UCSD-AML1 (cell line): Measurements from ENCODE around the gene SELENON.

Source experiments
- DNase-seq: peaks from one replicate; lab custom pipeline; 2025; ENCODE audit not compliant: unreplicated experiment; lab: John Stamatoyannopoulos, UW

The SELENON gene

GRCh38 chr1:25808481-25809244, 8.7 kb downstream of the SELENON start:
- no peak for DNase-seq

- peak; percentile 85 for DNase-seq
Measured at GRCh38 chr1:25809283-25809926, 9.4 kb downstream of the SELENON start.

- peak; percentile 83 for DNase-seq
Measured at GRCh38 chr1:25809929-25810328, 9.9 kb downstream of the SELENON start.

DNA sequence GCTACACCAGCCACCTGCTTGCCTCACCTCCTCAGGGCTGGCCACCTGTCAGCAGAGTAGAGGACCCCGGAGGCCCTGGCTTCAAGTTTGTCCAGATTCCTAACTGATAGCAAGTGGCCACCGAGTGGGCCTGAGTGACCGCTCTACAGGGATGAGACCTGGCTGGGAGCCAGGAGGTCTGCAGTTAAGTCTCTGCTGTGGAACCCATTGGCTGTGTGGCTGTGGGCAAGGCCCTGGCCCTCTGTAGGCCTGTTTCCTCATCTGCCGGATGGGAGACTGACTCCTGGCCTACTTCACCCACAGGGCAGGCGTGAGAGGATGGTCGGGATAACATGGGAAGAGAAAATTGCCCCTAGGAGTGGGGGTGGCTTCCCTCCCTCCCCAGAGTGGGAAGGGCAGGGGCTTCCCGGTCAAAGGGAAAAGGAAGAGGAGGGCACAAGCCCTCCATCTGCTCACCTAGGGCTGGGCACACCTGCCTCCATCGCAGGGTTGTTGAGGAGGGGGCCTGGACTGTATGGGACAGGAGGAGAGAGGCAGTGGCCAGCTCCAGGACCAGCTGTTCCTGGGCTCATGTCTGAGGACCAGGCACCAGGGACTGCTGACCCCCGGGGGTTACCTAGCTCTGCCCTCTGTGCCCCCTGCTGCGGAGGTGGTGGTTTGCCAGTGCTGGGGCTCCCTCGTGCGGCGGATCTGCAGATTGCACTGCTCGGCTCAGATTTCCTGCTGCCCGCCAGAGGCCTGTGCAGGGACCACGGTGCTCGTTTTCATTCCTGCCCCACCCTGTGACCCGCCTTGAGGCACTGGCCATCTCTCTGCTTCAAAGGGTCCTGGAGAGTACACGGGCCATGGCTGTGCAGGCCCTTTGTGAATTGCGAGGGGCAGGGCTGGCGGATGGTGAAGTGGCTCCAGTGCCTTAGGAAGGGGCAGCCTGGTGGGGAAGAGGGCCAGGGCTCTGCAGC, 10.6 kb downstream of the SELENON start:
- DNase-seq = peak; percentile 71

DNA sequence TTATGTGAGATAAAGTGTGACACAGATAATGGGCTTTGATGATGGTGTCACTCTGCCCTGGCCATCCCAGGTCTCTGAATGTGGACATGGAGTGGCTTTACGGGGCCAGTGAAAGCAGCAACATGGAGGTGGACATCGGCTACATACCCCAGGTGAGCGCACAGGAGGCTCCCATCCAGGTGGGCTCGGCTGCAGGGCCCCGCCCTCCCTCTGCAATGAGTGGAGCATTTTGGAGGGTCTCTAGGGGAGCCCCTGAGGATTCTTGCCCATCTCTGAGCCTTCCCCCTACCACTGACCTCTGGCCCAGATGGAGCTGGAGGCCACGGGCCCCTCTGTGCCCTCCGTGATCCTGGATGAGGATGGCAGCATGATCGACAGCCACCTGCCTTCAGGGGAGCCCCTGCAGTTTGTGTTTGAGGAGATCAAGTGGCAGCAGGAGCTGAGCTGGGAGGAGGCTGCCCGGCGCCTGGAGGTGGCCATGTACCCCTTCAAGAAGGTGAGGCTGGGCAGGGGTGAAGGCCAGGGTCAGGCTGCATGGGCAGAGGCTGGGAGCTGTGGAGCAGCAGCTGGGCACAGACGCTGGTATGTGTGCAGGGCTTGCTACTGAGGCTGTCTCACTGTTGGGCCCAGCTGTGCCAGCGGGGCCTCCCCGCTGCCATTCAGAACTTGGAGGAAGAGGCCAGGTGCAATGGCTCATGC, 11.5 kb downstream of the SELENON start:
- no peak for DNase-seq

- no peak for DNase-seq
Measured at GRCh38 chr1:25813071-25813733, 13.2 kb downstream of the SELENON start.

GRCh38 chr1:25813734-25814471, 13.9 kb downstream of the SELENON start:
- no peak for DNase-seq

- no peak for DNase-seq
Measured at GRCh38 chr1:25814549-25815087, 14.6 kb downstream of the SELENON start.

GRCh38 chr1:25815208-25816111, 15.5 kb downstream of the SELENON start:
- DNase-seq = no peak

GRCh38 chr1:25816112-25816718, 16.2 kb downstream of the SELENON start:
- no peak for DNase-seq

DNA sequence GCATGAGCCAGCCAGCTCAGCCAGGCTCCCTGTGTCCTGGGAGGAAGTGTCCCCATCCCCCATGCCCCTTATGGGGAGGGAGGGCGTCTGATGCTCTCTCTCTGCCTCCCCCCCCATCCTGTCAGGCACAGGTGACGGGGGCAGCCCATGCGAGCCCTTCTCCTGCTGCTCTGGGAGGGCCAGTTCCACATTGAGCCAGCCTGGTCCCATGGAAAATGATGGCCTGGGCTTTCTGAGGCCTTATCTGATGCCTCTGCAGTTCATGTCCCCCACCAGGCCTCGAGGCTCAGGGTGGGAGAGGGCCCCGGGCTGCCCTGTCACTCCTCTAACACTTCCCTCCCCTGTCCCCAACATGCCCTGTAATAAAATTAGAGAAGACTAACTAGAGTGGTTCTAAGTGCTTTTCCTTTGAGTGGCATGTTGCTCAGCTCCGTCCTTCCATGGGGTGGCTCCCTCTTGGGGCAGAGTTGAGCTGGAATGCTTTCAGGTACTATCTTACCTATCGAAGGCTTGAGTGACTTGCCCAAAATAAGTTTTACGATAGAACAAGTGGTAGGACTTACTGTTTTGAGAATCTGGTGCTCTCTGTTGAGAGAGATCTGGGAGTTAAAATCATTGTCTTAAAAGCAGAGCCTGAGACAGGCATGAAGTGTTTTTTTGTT, 18.0 kb downstream of the SELENON start:
- DNase-seq = no peak

DNA sequence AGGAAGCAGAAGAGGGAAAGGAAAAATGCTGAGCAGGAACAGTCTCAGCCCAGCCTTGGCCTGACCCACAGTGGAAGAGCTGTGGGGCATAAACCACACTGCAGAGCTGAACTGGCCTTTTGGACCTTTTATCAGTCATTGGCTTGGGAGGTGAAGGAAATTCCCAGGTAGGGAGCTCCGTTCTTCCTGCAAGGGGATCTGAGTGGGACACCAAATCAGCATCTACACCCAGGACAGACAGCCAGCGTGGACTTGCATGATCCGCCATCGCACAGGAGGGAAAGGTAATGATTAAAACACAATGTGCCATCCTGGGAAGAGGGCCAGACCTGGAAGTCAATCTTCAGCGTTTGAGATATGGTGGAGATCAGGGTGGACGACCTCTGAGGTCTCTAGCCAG, 18.6 kb downstream of the SELENON start:
- no peak for DNase-seq

DNA sequence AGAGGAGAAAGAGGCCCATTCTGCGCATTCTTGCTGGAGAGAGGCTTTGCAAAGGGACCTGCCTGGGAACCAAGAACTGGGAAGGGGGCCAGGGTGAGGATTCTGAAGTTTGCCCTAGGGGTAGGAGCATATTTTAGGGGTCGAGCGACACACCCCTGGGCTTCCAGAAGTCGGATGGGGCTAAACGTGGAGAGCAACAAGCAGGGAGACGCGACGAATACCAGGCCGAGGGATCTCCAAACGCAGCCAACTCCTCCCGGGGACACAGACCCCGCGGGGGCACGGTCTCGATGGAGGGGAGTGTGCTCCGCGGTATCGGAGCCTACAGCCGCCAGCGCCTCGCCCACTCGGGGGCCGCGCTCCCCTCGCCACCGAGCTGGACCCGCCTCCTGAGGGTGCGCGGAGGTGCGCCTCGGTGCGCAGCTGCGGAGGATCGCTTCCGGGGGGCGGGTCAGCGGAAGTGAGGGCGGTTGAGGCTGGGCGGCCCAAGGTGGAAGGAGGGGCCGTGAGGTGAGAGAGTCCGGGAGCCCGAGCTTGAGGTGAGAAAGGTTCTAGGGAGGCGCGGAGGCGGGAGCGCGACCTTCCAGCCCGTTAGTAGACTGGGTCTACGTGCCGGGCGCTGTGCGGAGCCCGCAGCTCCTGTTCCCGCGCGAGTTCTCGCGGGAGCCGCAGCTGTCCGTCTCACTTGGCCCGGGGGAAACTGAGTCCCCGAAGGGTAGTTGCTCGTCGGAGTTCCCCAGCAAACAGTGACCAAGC, 19.7 kb downstream of the SELENON start, which contains the start of gene MTFR1L:
TSS of gene MTFR1L (plus strand) at position 464 of the 756 bp plus-strand sequence. CDS start 3,151 bp downstream, outside the sequence.
- DNase-seq = peak; percentile 89

DNA sequence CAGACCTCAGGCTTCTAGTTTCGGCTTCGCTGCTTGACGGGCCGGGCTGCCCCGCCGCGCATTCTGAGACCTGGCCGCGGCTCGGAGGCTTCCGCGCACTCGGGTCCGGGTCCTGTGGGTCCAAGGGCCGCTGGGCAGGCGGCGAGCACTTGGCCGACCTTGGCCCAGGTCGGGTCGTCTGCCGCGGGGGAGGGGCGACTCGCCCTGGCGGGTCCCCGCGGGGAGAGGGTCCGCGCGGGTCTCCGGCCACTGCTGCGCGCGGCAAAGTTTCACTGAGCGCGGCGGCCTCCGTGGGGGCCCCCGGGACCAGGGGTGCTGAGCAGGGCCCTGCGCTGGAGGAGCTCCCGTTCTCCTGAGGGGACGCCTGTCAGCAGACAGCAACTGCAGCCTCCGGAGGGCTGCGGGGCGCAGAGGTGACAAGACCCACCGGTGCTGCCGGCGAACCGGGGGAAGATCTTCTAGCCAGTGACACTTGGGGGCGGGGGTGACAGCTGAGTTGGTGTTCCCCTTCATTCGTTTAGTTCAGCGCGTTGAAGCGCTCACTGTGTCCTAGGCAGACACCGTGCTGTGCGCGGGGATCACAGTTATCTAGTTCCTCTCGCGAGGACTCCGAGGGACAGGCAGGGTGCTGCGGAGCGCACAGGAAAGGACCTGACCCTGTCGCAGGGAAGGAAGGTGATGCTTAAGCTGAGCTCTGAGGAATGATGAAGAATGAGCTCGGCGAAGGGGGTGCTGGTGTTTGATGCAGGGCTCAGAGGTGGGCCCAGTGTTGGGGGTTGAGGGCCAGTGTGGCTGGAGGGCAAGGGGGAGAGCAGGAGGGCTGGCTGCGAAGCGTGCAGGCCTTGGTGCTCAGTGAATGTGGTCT, 20.5 kb downstream of the SELENON start:
- peak; percentile 65 for DNase-seq

GRCh38 chr1:25821112-25821476, 21.1 kb downstream of the SELENON start:
- DNase-seq = no peak

DNA sequence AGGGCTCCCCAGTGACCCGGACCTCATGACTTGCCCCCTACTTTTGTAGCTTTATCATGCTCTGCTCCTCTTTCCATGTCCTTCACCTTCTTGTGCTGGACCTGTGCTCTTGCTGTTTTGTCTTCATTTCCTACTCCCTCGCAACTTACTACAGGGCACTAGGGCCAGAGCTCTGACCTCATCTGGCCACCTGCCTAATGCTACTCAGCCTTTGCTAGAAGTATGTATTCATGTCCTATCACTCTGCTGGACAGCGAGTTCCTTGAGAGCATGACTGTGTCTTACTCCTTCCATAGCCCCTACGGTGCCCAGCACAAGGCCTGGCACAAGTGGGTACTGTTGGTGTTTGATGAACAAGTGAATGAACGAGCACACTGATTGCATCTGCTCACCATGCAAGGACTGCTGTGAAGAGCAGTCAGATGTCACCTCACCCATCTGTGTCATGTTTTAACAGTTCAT, 21.7 kb downstream of the SELENON start:
- DNase-seq = no peak
